Esophagus muscularis mucosa (tissue), 4 donors: ENCODE measurements around the gene NT5M. TPM values are rescaled to one million over a fixed set of nuclear protein-coding genes. Genes with fewer than 3 reads are reported as not detected.

Experiments used
- DNase-seq: peaks from one replicate; pipeline ENCODE4 v3.0.0-alpha.2; 2017; ENCODE audit errors: extremely low spot score
- H3K27ac ChIP-seq, 4 donors: fragments of 200-600 bp; sonication (generic); replicated peaks in 1 of 4; 1 replicate in 3 of 4; 2 replicates in 1 of 4; pipeline ENCODE4 v1.5.1; 2016 to 2019; ENCODE audit warnings: mild to moderate bottlenecking in 1 of 4
- H3K27me3 ChIP-seq, 4 donors: fragments of 200-600 bp; sonication (generic); one replicate each; pipeline versions ENCODE4 v1.5.1 to v1.6.0; 2016 to 2019
- H3K36me3 ChIP-seq, 4 donors: fragments of 200-600 bp; sonication (generic); one replicate each; pipeline ENCODE4 v1.5.1; 2016 to 2019
- H3K4me1 ChIP-seq, 4 donors: fragments of 200-600 bp; sonication (generic); one replicate each; pipeline ENCODE4 v1.5.1; 2016 to 2019
- H3K4me3 ChIP-seq, 4 donors: fragments of 200-600 bp; sonication (generic); 1 replicate in 2 of 4; 2 replicates in 2 of 4; pipeline ENCODE4 v1.5.1; 2016 to 2019; ENCODE audit warnings: mild to moderate bottlenecking in 4 of 4, moderate library complexity in 1 of 4
- H3K9me3 ChIP-seq, 4 donors: fragments of 200-600 bp; sonication (generic); 1 replicate in 3 of 4; 2 replicates in 1 of 4; pipeline ENCODE4 v1.5.1; 2016 to 2019
- EP300 ChIP-seq: sonication (generic); formaldehyde crosslinking; IDR thresholded peaks from one replicate; pipeline ENCODE4 v1.6.1; 2017; ENCODE audit warnings: antibody characterized with exemption
- POLR2A ChIP-seq: fragments of 450-650 bp; IDR thresholded peaks from one replicate; pipeline ENCODE4 v1.6.1; 2017; ENCODE audit warnings: antibody characterized with exemption, moderate library complexity, mild to moderate bottlenecking, low read depth
- POLR2AphosphoS5 ChIP-seq, 2 donors: sonication (generic); formaldehyde crosslinking; IDR thresholded peaks; one replicate each; pipeline ENCODE4 v1.6.1; 2017; ENCODE audit warnings: antibody characterized with exemption in 2 of 2
- WGBS: methylation state at CpG from one replicate; pipeline ENCODE4 v1.1.5; 2018; 5-methylcytosine and 5-hydroxymethylcytosine counted together
- intact Hi-C: fragments of 100-400 bp; cut with DNase I; formaldehyde crosslinking; loops from one replicate; pipeline ENCODE4 v1.15.1; 2023
- total RNA-seq, 4 donors: library from RNA; depleted of rRNA; stranded (reverse); fragments of >200 nt; gene quantifications; one replicate each; pipeline versions ENCODE4 v1.1.0 to v1.2.1, GENCODE V29; 2016
- TF ChIP-seq, protein P1 (sequence below), 3 experiments: fragments of 200-600 bp in 2 of 3; fragments of 450-650 bp in 1 of 3; sonication (generic) in 2 of 3; IDR thresholded peaks; one replicate each; pipeline ENCODE4 v1.5.1; 2017 to 2019; ENCODE audit warnings: antibody characterized with exemption in 3 of 3, mild to moderate bottlenecking in 2 of 3, moderate library complexity in 1 of 3

Gene NT5M
- total RNA-seq, 4 donors from 2014 or later: 4.3 to 11.5 (median 7.0) TPM

GRCh38 chr17:17347956-17348871 is 45.0 kb downstream of the NT5M start:
- peaks cover 0 to 27% (median 0%) of the 10 kb centered on the region in 4 donors for H3K27me3 ChIP-seq
- H3K4me3 ChIP-seq: no peak overlapping the region
- no peak for TF ChIP-seq POLR2A
- TF ChIP-seq, protein P1, sequence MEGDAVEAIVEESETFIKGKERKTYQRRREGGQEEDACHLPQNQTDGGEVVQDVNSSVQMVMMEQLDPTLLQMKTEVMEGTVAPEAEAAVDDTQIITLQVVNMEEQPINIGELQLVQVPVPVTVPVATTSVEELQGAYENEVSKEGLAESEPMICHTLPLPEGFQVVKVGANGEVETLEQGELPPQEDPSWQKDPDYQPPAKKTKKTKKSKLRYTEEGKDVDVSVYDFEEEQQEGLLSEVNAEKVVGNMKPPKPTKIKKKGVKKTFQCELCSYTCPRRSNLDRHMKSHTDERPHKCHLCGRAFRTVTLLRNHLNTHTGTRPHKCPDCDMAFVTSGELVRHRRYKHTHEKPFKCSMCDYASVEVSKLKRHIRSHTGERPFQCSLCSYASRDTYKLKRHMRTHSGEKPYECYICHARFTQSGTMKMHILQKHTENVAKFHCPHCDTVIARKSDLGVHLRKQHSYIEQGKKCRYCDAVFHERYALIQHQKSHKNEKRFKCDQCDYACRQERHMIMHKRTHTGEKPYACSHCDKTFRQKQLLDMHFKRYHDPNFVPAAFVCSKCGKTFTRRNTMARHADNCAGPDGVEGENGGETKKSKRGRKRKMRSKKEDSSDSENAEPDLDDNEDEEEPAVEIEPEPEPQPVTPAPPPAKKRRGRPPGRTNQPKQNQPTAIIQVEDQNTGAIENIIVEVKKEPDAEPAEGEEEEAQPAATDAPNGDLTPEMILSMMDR (IDR thresholded peaks at IDR 0.05): no peak
- no peak for TF ChIP-seq EP300
- no peak for TF ChIP-seq POLR2AphosphoS5 (IDR thresholded peaks at IDR 0.05)
- WGBS: 94% methylated on average over 9 of the region's 10 CpGs
- peaks cover 0 to 10% (median 6%) of the 10 kb centered on the region in 4 donors for H3K4me1 ChIP-seq
- H3K27ac ChIP-seq: no peak overlapping the region
- intact Hi-C loops: no loop called here
- no peaks in the 10 kb centered on the region for H3K9me3 ChIP-seq
- DNase-seq: no peak
- H3K36me3 ChIP-seq: peaks cover 0 to 35% (median 8%) of the 10 kb centered on the region in 4 donors

- Histone ChIP-seq H3K4me1 (peaks cover 0 to 10% (median 6%) of the 10 kb centered on the region in 4 donors), H3K36me3 (peaks cover 0 to 31% (median 8%) of the 10 kb centered on the region in 4 donors), H3K27me3 (peaks cover 0 to 36% (median 2%) of the 10 kb centered on the region in 4 donors), H3K9me3 (no peaks in the 10 kb centered on the region), H3K27ac (no peak overlapping the region), H3K4me3 (no peak overlapping the region)
- intact Hi-C loops: no loop called here
- TF ChIP-seq POLR2AphosphoS5 (IDR thresholded peaks at IDR 0.05) (no peak), EP300 (no peak), POLR2A (no peak)
- TF ChIP-seq, protein P1 (IDR thresholded peaks at IDR 0.05): no peak
- DNase-seq: no peak
- 59% methylated on average over 11 of the region's 11 CpGs for WGBS
These were observed 45.9 kb downstream of the NT5M start for GRCh38 chr17:17348872-17349723.

DNA sequence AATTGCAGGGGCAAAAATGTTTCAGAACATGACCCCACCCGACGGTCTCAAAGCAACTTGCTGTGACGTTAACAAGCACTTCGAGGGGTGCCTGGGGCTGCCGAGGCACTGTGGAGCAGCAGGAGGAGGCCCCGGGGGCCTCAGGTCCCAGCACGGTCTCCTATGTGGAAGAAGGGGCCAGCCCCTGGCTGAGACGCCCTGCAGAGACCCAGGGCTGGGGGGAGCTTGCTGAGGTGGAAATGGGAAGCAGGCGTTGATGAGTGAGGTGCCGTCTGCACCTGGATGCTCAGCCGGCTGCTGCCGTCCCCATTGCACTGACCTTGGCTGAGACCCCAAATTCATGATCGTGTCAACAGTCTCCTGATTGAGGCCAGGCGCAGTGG is 46.5 kb downstream of the NT5M start:
- H3K9me3 ChIP-seq: no peaks in the 10 kb centered on the region
- H3K4me1 ChIP-seq: peaks cover 2 to 10% (median 6%) of the 10 kb centered on the region in 4 donors
- TF ChIP-seq POLR2A: no peak
- no peak for TF ChIP-seq EP300
- no peak for TF ChIP-seq POLR2AphosphoS5 (IDR thresholded peaks at IDR 0.05)
- TF ChIP-seq, protein P1 (IDR thresholded peaks at IDR 0.05): no peak
- DNase-seq: no peak
- no peak overlapping the region for H3K27ac ChIP-seq
- H3K27me3 ChIP-seq: peaks cover 0 to 39% (median 2%) of the 10 kb centered on the region in 4 donors
- 62% methylated on average over 12 of the region's 14 CpGs for WGBS
- peaks cover 0 to 29% (median 7%) of the 10 kb centered on the region in 4 donors for H3K36me3 ChIP-seq
- intact Hi-C loops: loop anchor here (10.0 kb wide), 1 partner anchor 145 kb away; the partner anchor contains the start of gene RASD1
- no peak overlapping the region for H3K4me3 ChIP-seq

DNA sequence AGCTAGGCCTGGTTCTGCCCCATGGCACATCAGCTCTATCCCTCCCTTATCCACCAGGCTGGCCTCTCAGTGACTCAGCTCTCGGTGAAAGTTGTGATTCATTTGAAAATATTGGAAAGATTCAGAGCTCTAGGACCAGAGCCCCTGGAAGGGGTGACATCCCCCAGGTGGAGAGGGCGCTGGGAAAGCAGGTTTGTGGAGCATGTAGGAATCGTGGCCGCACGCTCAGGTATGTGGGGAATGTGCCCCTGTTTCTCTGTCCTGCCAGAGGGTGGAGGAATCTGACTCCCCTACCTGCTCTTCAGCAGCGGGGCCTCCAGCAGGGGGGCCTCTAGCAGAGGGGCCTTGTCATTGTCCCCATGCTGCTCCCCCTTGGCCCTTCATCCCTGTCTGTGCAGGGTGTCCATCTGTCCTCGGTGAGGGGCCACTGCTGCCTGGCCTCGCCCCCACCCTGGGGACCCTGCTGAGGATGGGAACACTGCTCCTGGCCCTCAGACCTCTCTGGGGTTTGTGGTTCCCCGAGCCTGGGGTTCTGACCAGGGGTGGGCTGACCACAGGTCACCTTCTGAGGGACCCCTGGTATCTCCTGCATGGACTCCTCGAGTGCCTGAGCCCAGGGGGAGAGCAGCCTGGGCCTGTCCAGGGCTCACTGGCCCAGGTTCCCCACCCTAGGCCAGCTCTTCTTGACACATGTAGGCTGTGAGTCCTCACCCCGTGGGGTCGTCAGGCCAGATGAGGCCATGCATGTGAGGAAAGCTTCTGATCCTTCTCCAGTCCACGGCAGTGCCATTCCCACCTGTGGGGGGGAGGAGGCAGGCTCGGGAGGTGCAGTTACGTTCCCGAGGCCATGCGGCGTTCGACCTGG is 47.5 kb downstream of the NT5M start:
- peaks cover 7 to 19% (median 13%) of the 10 kb centered on the region in 4 donors for H3K4me1 ChIP-seq
- no peak for DNase-seq
- H3K27ac ChIP-seq: no peak overlapping the region
- intact Hi-C loops: loop anchor here (10.0 kb wide), 1 partner anchor 144 kb away; the partner anchor contains the start of gene RASD1
- H3K27me3 ChIP-seq: peaks cover 0 to 47% (median 2%) of the 10 kb centered on the region in 4 donors
- H3K9me3 ChIP-seq: no peaks in the 10 kb centered on the region
- TF ChIP-seq EP300 (no peak), POLR2AphosphoS5 (IDR thresholded peaks at IDR 0.05) (no peak), POLR2A (no peak)
- TF ChIP-seq, protein P1 (IDR thresholded peaks at IDR 0.05): no peak
- no peak overlapping the region for H3K4me3 ChIP-seq
- WGBS: 75% methylated on average over 16 of the region's 19 CpGs
- peaks cover 0 to 21% (median 6%) of the 10 kb centered on the region in 4 donors for H3K36me3 ChIP-seq
